HFFc6 (cell line): ENCODE data around the gene ROPN1L. TPM values are rescaled to one million over a fixed set of nuclear protein-coding genes. Genes with fewer than 3 reads are reported as not detected.
A peak's percentile ranks its signal among the peaks of the same experiment; 100 is the strongest.

Experiments
- DNase-seq: peaks from one replicate; pipeline ENCODE4 v3.0.0-alpha.2; 2018
- H3K27ac Mint-ChIP-seq: 2 replicates; pipeline ENCODE4 v1.8.0; 2020; ENCODE audit warnings: mild to moderate bottlenecking, mixed read lengths
- H3K27me3 Mint-ChIP-seq: 2 replicates; pipeline ENCODE4 v1.8.0; 2021; ENCODE audit warnings: mild to moderate bottlenecking, moderate library complexity, mixed read lengths; ENCODE audit not compliant: insufficient read depth
- H3K36me3 Mint-ChIP-seq: 2 replicates; pipeline ENCODE4 v1.8.0; 2021; ENCODE audit warnings: low read depth, mixed read lengths
- H3K4me1 Mint-ChIP-seq: 2 replicates; pipeline ENCODE4 v1.8.0; 2020; ENCODE audit warnings: low read depth, mixed read lengths
- H3K4me3 Mint-ChIP-seq: 2 replicates; pipeline ENCODE4 v1.8.0; 2020; ENCODE audit warnings: mild to moderate bottlenecking, moderate library complexity, mixed read lengths
- H3K9me3 Mint-ChIP-seq: 2 replicates; pipeline ENCODE4 v1.8.0; 2020; ENCODE audit warnings: mild to moderate bottlenecking, mixed read lengths
- CTCF ChIP-seq: fragments of 200-600 bp; sonication (generic); IDR thresholded peaks from 2 replicates; pipeline ENCODE4 v1.5.0; 2021; ENCODE audit warnings: antibody characterized with exemption, mild to moderate bottlenecking
- total RNA-seq, 6 experiments: library from RNA; stranded (reverse); fragmentation: NEBNext Ultra II Directional; extraction: Animal tissue kit (Norgen Biotek cat#: 25700); gene quantifications; 2 replicates in 1 of 6; 3 replicates in 5 of 6; pipeline ENCODE4 v1.2.3, GENCODE V29; 2021

Gene ROPN1L
- total RNA-seq, 6 experiments from 2014 or later: 0.38 to 0.68 (median 0.47) TPM

- Mint-ChIP-seq H3K36me3 (peaks cover 15% of the 10 kb centered on the region), H3K27ac (peak overlapping the region; percentile 42; the same call in 1 of the 2 replicates), H3K4me1 (peaks cover 82% of the 10 kb centered on the region), H3K4me3 (no peak overlapping the region), H3K27me3 (peaks cover 5% of the 10 kb centered on the region), H3K9me3 (peaks cover 5% of the 10 kb centered on the region; the same call in 1 of the 2 replicates)
- no peak for TF ChIP-seq CTCF
- DNase-seq: peak; percentile 34
Observed at GRCh38 chr5:10471677-10472076, 30.0 kb downstream of the ROPN1L start.

- H3K9me3 Mint-ChIP-seq: peaks cover 9% of the 10 kb centered on the region; the same call in 1 of the 2 replicates
- no peak for TF ChIP-seq CTCF
- H3K4me1 Mint-ChIP-seq: peaks cover 74% of the 10 kb centered on the region
- DNase-seq: peak; percentile 25
- H3K27me3 Mint-ChIP-seq: peaks cover 2% of the 10 kb centered on the region; the same call in 1 of the 2 replicates
- H3K36me3 Mint-ChIP-seq: peaks cover 22% of the 10 kb centered on the region
- peak overlapping the region; percentile 32 for H3K4me3 Mint-ChIP-seq
- H3K27ac Mint-ChIP-seq: peak overlapping the region; percentile 46
Observed at GRCh38 chr5:10474521-10475075, 32.9 kb downstream of the ROPN1L start.

- Mint-ChIP-seq H3K36me3 (peaks cover 22% of the 10 kb centered on the region), H3K27ac (no peak overlapping the region), H3K27me3 (peaks cover under 1% of the 10 kb centered on the region; the same call in 1 of the 2 replicates), H3K4me1 (peaks cover 72% of the 10 kb centered on the region), H3K9me3 (peaks cover 9% of the 10 kb centered on the region; the same call in 1 of the 2 replicates), H3K4me3 (no peak overlapping the region)
- TF ChIP-seq CTCF: no peak
- no peak for DNase-seq
Observed at GRCh38 chr5:10475931-10476676, 34.4 kb downstream of the ROPN1L start.

- DNase-seq: no peak
- peaks cover 22% of the 10 kb centered on the region for H3K36me3 Mint-ChIP-seq
- no peak overlapping the region for H3K4me3 Mint-ChIP-seq
- H3K27me3 Mint-ChIP-seq: no peaks in the 10 kb centered on the region; the same call in 1 of the 2 replicates
- peaks cover 67% of the 10 kb centered on the region for H3K4me1 Mint-ChIP-seq
- no peak for TF ChIP-seq CTCF
- H3K9me3 Mint-ChIP-seq: peaks cover 9% of the 10 kb centered on the region; the same call in 1 of the 2 replicates
- H3K27ac Mint-ChIP-seq: no peak overlapping the region
Observed at GRCh38 chr5:10476878-10477277, 35.2 kb downstream of the ROPN1L start.

- DNase-seq: no peak
- no peak for TF ChIP-seq CTCF
- peaks cover 22% of the 10 kb centered on the region for H3K36me3 Mint-ChIP-seq
- H3K27me3 Mint-ChIP-seq: no peaks in the 10 kb centered on the region; the same call in 1 of the 2 replicates
- H3K9me3 Mint-ChIP-seq: peaks cover 9% of the 10 kb centered on the region; the same call in 1 of the 2 replicates
- peaks cover 59% of the 10 kb centered on the region for H3K4me1 Mint-ChIP-seq
- no peak overlapping the region for H3K4me3 Mint-ChIP-seq
- H3K27ac Mint-ChIP-seq: no peak overlapping the region
Observed at GRCh38 chr5:10477943-10478342, 36.3 kb downstream of the ROPN1L start.
